Thyroid gland (tissue), 4 donors: ENCODE measurements around the gene PPP2CA.

Source experiments
- POLR2A ChIP-seq, 2 donors: fragments of 450-650 bp; IDR thresholded peaks; one replicate each; pipeline ENCODE4 v1.6.1; 2017; ENCODE audit warnings: antibody characterized with exemption in 2 of 2, mild to moderate bottlenecking in 2 of 2, moderate library complexity in 1 of 2
- TF ChIP-seq, protein P1 (sequence below), 6 experiments: fragments of 200-600 bp in 3 of 6; fragments of 450-650 bp in 3 of 6; sonication (generic) in 3 of 6; IDR thresholded peaks; one replicate each; pipeline ENCODE4 v1.5.1; 2016 to 2019; ENCODE audit warnings: antibody characterized with exemption in 6 of 6, mild to moderate bottlenecking in 2 of 6, inconsistent platforms in 1 of 6, moderate library complexity in 1 of 6

DNA sequence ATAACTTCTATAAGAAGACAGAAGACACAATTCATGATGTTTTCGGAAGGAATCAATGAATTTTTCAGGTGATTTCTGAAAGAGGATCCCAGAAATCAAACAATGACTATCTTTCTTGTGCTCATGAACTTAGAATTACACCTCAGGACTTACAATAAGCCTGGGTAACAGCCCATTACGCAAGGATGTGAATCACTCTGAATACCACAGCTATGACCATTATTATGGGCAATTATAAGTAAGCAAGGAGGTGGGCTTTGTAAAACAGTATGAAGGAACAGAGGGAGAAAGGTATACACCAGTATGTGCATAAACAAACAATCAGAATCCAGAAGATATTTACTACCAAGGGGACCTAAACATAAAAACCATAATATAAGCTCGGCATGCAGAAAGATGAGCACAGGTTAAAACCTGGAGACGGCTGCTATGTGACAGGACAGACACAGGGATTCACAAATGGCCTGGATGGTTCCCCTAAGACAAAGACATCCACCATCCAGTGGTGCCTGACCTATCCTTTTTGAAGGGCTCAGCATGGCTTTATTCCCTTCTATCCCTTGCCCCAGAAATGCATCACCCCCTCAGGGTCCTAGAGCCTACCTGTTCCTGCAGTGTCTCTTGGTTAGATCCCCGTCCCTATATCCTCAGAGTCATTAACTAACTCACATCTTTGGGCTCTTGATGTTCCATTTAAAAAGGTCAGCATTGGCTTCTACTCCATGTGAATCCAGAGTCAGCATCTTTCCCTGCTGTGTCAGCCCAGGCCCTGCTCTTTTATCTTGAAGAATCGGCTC is 21.8 kb upstream of the PPP2CA start:
- TF ChIP-seq, protein P1, sequence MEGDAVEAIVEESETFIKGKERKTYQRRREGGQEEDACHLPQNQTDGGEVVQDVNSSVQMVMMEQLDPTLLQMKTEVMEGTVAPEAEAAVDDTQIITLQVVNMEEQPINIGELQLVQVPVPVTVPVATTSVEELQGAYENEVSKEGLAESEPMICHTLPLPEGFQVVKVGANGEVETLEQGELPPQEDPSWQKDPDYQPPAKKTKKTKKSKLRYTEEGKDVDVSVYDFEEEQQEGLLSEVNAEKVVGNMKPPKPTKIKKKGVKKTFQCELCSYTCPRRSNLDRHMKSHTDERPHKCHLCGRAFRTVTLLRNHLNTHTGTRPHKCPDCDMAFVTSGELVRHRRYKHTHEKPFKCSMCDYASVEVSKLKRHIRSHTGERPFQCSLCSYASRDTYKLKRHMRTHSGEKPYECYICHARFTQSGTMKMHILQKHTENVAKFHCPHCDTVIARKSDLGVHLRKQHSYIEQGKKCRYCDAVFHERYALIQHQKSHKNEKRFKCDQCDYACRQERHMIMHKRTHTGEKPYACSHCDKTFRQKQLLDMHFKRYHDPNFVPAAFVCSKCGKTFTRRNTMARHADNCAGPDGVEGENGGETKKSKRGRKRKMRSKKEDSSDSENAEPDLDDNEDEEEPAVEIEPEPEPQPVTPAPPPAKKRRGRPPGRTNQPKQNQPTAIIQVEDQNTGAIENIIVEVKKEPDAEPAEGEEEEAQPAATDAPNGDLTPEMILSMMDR (IDR thresholded peaks at IDR 0.05): no peak
- TF ChIP-seq POLR2A (IDR thresholded peaks at IDR 0.05): no peak
